Fibroblast of lung (primary cell): ENCODE data around the gene HERC2.
"Not testable (repeated sequence)": the region's sequence is repeated elsewhere in the genome, so short reads cannot be mapped to it uniquely, and the experiment has no call there.

Source experiments
- CTCF ChIP-seq, 2 donors: IDR thresholded peaks in 1 of 2; conservative IDR thresholded peaks in 1 of 2; 1 replicate in 1 of 2; 2 replicates in 1 of 2; pipeline ENCODE4 v1.5.1; 2011 to 2012; ENCODE audit warnings: low read length in 2 of 2, control low read depth in 1 of 2, inconsistent platforms in 1 of 2, low read depth in 1 of 2, mild to moderate bottlenecking in 1 of 2
- EZH2 ChIP-seq: IDR thresholded peaks from 2 replicates; pipeline ENCODE4 v1.5.1; 2012; ENCODE audit warnings: low read length, control low read depth, mild to moderate bottlenecking; ENCODE audit errors: missing control alignments

GRCh38 chr15:28205640-28206039 lies 116.3 kb downstream of the HERC2 start:
- not testable (repeated sequence) for TF ChIP-seq CTCF (conservative IDR thresholded peaks at IDR 0.05 in 1 of 2, IDR thresholded peaks at IDR 0.05 in 1 of 2; ENCODE audit: low read depth in 1 of 2, low read length in 2 of 2); EZH2
